SK-N-MC (cell line): ENCODE measurements around the gene VMO1.

ENCODE experiments used
- DNase-seq: peaks from one replicate; pipeline ENCODE4 v3.0.0-alpha.2; 2011; ENCODE audit warnings: low read depth, low spot score
- H3K27ac ChIP-seq: fragments of 200-600 bp; sonication (generic); 2 replicates; pipeline ENCODE4 v1.5.1; 2016; ENCODE audit warnings: mixed run types
- H3K36me3 ChIP-seq: fragments of 200-600 bp; sonication (generic); 2 replicates; pipeline ENCODE4 v1.6.1; 2017; ENCODE audit warnings: antibody characterized with exemption, low read length, mixed read lengths; ENCODE audit not compliant: insufficient read depth
- H3K4me3 ChIP-seq: fragments of 200-600 bp; sonication (generic); 2 replicates; pipeline ENCODE4 v1.5.1; 2016
- H3K9ac ChIP-seq: fragments of 200-600 bp; sonication (generic); 2 replicates; pipeline ENCODE4 v1.8.0; 2017; ENCODE audit warnings: mixed run types, mixed read lengths; ENCODE audit not compliant: insufficient read length
- H3K9me3 ChIP-seq: fragments of 200-600 bp; sonication (generic); 2 replicates; pipeline ENCODE4 v1.6.1; 2017; ENCODE audit warnings: low read depth, mild to moderate bottlenecking, antibody characterized with exemption, low read length, moderate library complexity, mixed read lengths
- EZH2 ChIP-seq: fragments of 200-600 bp; sonication (generic); IDR thresholded peaks from one replicate; pipeline ENCODE4 v1.6.1; 2017; ENCODE audit warnings: antibody characterized with exemption
- FOXP2 ChIP-seq: optimal IDR thresholded peaks from 2 replicates; pipeline ENCODE3; 2011; ENCODE audit warnings: mild to moderate bottlenecking, moderate library complexity; ENCODE audit not compliant: insufficient read depth; ENCODE audit errors: extremely low read length, control extremely low read depth
- POLR2AphosphoS5 ChIP-seq: IDR thresholded peaks from 2 replicates; pipeline ENCODE4 v1.6.1; 2012; ENCODE audit warnings: mild to moderate bottlenecking, low read depth, low read length, borderline replicate concordance

The VMO1 gene

GRCh38 chr17:4772235-4772613 is 13.9 kb downstream of the VMO1 start:
- Histone ChIP-seq H3K36me3 (no peaks in the 10 kb centered on the region), H3K9ac (no peak overlapping the region), H3K9me3 (no peaks in the 10 kb centered on the region), H3K4me3 (no peak overlapping the region), H3K27ac (no peak overlapping the region)
- no peak for TF ChIP-seq EZH2
- TF ChIP-seq FOXP2: no peak
- no peak for TF ChIP-seq POLR2AphosphoS5
- DNase-seq: no peak

GRCh38 chr17:4771519-4772234 is 14.5 kb downstream of the VMO1 start, which contains the start of gene TM4SF5:
TM4SF5 (plus strand) TSS chr17:4771886; CDS start chr17:4771923, 37 bp downstream.
- no peak for DNase-seq
- TF ChIP-seq POLR2AphosphoS5: no peak
- no peak for TF ChIP-seq FOXP2
- no peak for TF ChIP-seq EZH2
- Histone ChIP-seq H3K4me3 (no peak within 1 kb of the TSS), H3K9me3 (no peaks in the 10 kb centered on the region), H3K27ac (no peak within 1 kb of the TSS), H3K9ac (no peak within 1 kb of the TSS), H3K36me3 (no peaks in the 10 kb centered on the region)

DNA sequence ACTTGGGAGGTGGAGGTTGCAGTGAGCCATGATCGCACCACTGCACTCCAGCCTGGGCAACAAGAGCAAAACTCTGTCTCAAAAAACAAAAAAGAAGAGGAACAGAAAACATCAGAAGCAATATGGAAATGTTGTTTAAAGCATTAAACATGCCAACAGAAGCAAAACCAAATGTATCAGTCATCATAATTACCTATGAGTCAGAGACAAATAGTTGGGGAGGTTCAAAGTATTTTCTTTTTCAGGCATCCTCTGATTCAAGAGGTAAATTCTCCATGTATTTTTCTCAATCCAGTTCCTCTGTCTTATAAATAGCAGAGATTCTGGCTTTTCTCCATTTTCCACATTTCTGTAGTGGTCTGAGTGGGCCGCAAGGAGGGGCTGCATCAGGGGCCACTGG is 16.5 kb downstream of the VMO1 start:
- no peak overlapping the region for H3K27ac ChIP-seq
- H3K4me3 ChIP-seq: no peak overlapping the region
- H3K9ac ChIP-seq: no peak overlapping the region
- H3K36me3 ChIP-seq: no peaks in the 10 kb centered on the region
- DNase-seq: no peak
- TF ChIP-seq POLR2AphosphoS5 (no peak), FOXP2 (no peak), EZH2 (no peak)
- H3K9me3 ChIP-seq: no peaks in the 10 kb centered on the region

DNA sequence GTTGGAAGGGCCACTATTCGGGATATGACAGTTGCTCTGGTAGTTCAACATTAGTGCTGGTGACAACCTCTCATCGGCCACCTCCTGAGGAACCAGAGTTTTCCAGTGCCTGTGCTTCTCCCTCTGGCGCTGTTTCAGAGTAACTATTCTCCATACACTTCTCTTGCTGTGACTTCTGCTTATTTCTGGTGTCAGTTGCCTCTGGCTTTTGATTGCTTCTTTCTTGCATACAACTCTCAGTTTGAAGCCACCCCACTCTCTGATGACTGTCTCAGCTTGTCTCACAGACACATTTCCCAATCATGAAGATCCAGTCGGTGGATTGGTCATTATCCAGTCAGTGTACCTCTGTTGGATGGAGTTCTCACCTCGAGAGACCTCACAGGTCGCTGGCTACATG is 17.9 kb downstream of the VMO1 start:
- H3K9ac ChIP-seq: no peak overlapping the region
- TF ChIP-seq EZH2 (no peak), POLR2AphosphoS5 (no peak), FOXP2 (no peak)
- H3K27ac ChIP-seq: no peak overlapping the region
- DNase-seq: no peak
- no peak overlapping the region for H3K4me3 ChIP-seq
- H3K36me3 ChIP-seq: no peaks in the 10 kb centered on the region
- H3K9me3 ChIP-seq: no peaks in the 10 kb centered on the region

DNA sequence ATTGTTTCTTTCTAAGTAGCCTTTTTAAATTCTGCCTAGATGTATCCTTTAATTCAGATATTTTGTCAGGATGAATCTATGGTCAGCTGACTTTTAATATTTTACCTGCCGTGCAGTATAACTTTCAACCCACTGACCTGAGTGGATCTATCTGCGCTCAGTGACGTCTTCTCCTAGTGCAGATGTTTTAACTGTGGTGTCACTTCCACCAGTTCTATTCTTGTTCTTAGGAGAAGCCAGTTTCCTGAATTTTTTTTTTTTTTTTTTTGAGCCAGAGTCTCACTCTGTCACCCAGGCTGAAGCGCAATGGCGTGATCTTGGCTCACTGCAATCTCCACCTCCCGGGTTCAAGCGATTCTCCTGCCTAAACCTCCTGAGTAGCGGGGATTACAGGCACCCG is 19.4 kb downstream of the VMO1 start:
- Histone ChIP-seq H3K27ac (no peak overlapping the region), H3K36me3 (no peaks in the 10 kb centered on the region), H3K4me3 (no peak overlapping the region), H3K9me3 (no peaks in the 10 kb centered on the region), H3K9ac (no peak overlapping the region)
- TF ChIP-seq POLR2AphosphoS5: no peak
- TF ChIP-seq EZH2: no peak
- no peak for TF ChIP-seq FOXP2
- DNase-seq: no peak

DNA sequence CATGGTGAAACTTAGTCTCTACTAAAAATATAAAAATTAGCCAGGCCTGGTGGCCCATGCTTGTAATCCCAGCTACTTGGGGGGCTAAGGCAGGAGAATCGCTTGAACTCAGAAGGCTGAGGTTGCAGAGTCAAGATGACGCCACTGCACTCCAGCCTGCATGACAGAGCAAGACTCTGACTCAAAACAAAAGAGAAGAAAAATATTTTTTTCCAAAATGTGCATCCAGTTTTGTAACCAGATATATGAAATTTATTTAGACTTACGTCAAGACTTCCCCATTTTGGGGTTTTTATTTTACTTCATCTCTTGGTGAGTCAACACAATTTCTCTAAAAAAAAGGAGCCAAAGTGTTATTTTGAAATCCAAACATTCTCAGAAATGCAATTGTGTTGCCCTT is 20.0 kb downstream of the VMO1 start:
- no peaks in the 10 kb centered on the region for H3K9me3 ChIP-seq
- TF ChIP-seq POLR2AphosphoS5 (no peak), EZH2 (no peak), FOXP2 (no peak)
- H3K9ac ChIP-seq: no peak overlapping the region
- H3K36me3 ChIP-seq: no peaks in the 10 kb centered on the region
- H3K27ac ChIP-seq: no peak overlapping the region
- DNase-seq: no peak
- no peak overlapping the region for H3K4me3 ChIP-seq

DNA sequence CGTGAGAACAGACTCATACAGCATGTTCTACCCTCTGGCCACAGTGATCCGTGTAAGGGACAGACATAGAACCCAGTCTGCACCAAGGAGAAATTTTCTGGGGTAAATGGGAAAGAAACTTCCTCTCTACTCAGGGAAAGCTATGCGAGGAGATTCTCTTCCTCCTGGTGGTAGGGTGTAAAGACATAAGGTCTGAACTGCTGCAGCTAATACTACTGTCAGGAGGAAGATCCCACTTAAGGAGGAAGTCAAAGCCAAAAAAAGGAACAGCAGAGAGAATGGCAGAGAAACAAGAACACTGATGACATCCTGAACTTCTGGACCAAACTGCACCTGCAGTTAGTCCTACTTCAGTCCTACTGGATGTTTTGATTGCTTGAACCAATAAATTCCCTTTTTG is 21.6 kb downstream of the VMO1 start:
- Histone ChIP-seq H3K4me3 (no peak overlapping the region), H3K9ac (no peak overlapping the region), H3K27ac (no peak overlapping the region), H3K36me3 (no peaks in the 10 kb centered on the region), H3K9me3 (no peaks in the 10 kb centered on the region)
- TF ChIP-seq FOXP2: no peak
- TF ChIP-seq EZH2: no peak
- no peak for DNase-seq

DNA sequence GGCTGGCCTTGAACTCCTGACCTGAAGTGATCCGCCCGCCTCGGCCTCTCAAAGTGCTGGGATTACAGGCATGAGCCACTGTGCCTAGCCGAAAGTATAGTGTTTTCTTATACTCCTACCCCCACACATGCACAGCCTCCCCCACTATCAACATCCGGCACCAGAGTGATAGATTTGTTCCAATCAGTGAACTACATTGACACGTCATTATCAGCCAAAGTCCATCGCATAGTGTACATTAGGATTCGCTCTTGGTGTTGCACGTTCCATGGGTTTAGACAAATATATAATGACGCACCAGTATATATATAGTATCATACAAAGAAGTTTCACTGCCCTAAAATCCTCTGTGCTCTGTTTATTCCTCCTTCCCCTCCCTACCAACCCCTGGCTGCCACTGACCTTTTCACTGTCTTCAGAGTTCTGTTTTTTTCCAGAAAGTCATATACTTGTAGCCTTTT is 26.4 kb downstream of the VMO1 start:
- H3K9ac ChIP-seq: no peak overlapping the region
- no peak overlapping the region for H3K4me3 ChIP-seq
- TF ChIP-seq EZH2 (no peak), FOXP2 (no peak), POLR2AphosphoS5 (no peak)
- no peaks in the 10 kb centered on the region for H3K36me3 ChIP-seq
- no peaks in the 10 kb centered on the region for H3K9me3 ChIP-seq
- H3K27ac ChIP-seq: no peak overlapping the region
- no peak for DNase-seq

- TF ChIP-seq FOXP2: no peak
- no peak for TF ChIP-seq EZH2
- TF ChIP-seq POLR2AphosphoS5: no peak
- Histone ChIP-seq H3K9me3 (no peaks in the 10 kb centered on the region), H3K4me3 (no peak overlapping the region), H3K36me3 (no peaks in the 10 kb centered on the region), H3K9ac (no peak overlapping the region), H3K27ac (no peak overlapping the region)
- DNase-seq: no peak
Measured at GRCh38 chr17:4753392-4753791, 32.8 kb downstream of the VMO1 start.
